Common myeloid progenitor, CD34-positive (primary cell): ENCODE measurements around the gene RAD51B.

Experiments used
- CTCF ChIA-PET: fragments of 350-600 bp; sonication (Branson Sonifier 250); formaldehyde crosslinking; loops from one replicate; lab custom pipeline; 2021; ENCODE audit warnings: antibody characterized with exemption; lab: Charles Lee
- POLR2A ChIA-PET: fragments of 350-600 bp; sonication (Branson Sonifier 250); formaldehyde crosslinking; loops from one replicate; lab custom pipeline; 2021; ENCODE audit warnings: antibody characterized with exemption; lab: Charles Lee
- DNase-seq, 3 donors: peaks; one replicate each; pipeline versions ENCODE4 v3.0.0 to v3.0.0-alpha.2; 2013
- H3K27ac ChIP-seq, 2 experiments: 1 replicate in 1 of 2; 2 replicates in 1 of 2; pipeline ENCODE4 v1.7.0; 2013; ENCODE audit warnings: inconsistent platforms in 2 of 2, low read length in 2 of 2, mild to moderate bottlenecking in 2 of 2, low read depth in 1 of 2, moderate library complexity in 1 of 2; ENCODE audit not compliant: severe bottlenecking in 2 of 2, insufficient read depth in 1 of 2, poor library complexity in 1 of 2
- H3K27me3 ChIP-seq, 5 experiments: replicated peaks in 2 of 5; 1 replicate in 3 of 5; 2 replicates in 2 of 5; pipeline versions ENCODE4 v1.6.1 to v1.7.0; 2013; ENCODE audit warnings: low read length in 4 of 5, mild to moderate bottlenecking in 2 of 5, moderate library complexity in 2 of 5, inconsistent platforms in 1 of 5; ENCODE audit not compliant: insufficient read depth in 5 of 5, control insufficient read depth in 4 of 5
- H3K36me3 ChIP-seq, 4 experiments: 1 replicate in 2 of 4; 2 replicates in 2 of 4; pipeline versions ENCODE4 v1.6.1 to v1.7.0; 2013; ENCODE audit warnings: low read length in 3 of 4, control low read depth in 1 of 4, mild to moderate bottlenecking in 1 of 4; ENCODE audit not compliant: control insufficient read depth in 4 of 4, insufficient read depth in 4 of 4
- H3K4me1 ChIP-seq, 4 experiments: 1 replicate in 3 of 4; 2 replicates in 1 of 4; pipeline versions ENCODE4 v1.6.1 to v1.7.1; 2013; ENCODE audit warnings: low read length in 3 of 4, mild to moderate bottlenecking in 3 of 4, control low read depth in 1 of 4, inconsistent platforms in 1 of 4, moderate library complexity in 1 of 4; ENCODE audit not compliant: control insufficient read depth in 4 of 4, insufficient read depth in 4 of 4; ENCODE audit errors: control extremely low read depth in 1 of 4
- H3K4me3 ChIP-seq, 7 experiments: 1 replicate in 4 of 7; 2 replicates in 3 of 7; pipeline versions ENCODE4 v1.5.1 to v1.7.0; 2013; ENCODE audit warnings: mild to moderate bottlenecking in 7 of 7, low read length in 6 of 7, moderate library complexity in 6 of 7, inconsistent platforms in 2 of 7, low read depth in 2 of 7, control low read depth in 1 of 7; ENCODE audit not compliant: insufficient read depth in 4 of 7, control insufficient read depth in 1 of 7; ENCODE audit errors: extremely low read depth in 1 of 7
- H3K9me3 ChIP-seq, 5 experiments: 1 replicate in 4 of 5; 2 replicates in 1 of 5; pipeline versions ENCODE4 v1.6.1 to v1.7.1; 2013; ENCODE audit warnings: low read length in 4 of 5, mild to moderate bottlenecking in 2 of 5, inconsistent platforms in 1 of 5, low read depth in 1 of 5, moderate library complexity in 1 of 5; ENCODE audit not compliant: control insufficient read depth in 4 of 5, insufficient read depth in 2 of 5; ENCODE audit errors: control extremely low read depth in 1 of 5
- WGBS: methylation state at CpG from one replicate; pipeline ENCODE4 v1.1.5; 2013; ENCODE audit not compliant: insufficient coverage; 5-methylcytosine and 5-hydroxymethylcytosine counted together

Gene RAD51B

DNA sequence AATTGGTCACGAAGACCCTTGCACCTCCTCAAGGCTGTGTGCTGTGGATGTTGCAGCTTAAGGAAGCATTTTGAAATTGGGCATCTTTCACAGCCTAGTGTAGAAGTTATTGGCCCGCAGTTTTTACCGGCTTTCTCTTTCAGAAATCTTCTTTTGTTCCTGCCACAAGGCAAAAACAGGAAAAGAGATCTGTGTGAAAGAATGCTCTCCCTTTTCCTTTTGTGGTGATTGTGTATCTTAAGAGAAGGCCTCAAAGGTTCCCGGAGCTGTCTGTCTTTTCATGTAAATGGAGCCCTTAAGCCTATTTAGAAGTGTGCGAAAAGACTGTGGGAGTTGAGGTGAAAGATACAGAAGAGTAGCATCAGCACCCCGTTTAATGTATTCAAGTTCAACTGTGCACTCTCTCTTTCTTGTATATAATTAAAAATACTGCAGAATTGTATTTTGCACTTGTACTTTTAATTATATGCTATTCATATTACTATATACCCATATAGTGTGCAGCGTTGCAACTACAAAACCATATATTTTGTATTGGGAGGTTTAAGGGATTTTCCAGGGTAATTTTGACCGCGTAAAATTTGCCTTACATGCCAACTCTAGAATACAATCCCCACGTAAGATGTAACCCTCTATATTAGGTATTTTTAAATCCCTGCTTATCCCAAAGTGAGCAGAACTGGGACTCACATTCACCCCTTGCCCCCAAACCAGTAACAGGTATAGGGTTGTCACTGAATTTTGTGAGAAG is 441.7 kb downstream of the RAD51B start:
- peak overlapping the region in 2 of 7 experiments; percentile 14 to 34 for H3K4me3 ChIP-seq
- H3K27me3 ChIP-seq: no peaks in the 10 kb centered on the region
- peaks cover 8 to 25% (median 16%) of the 10 kb centered on the region in 4 experiments for H3K4me1 ChIP-seq
- DNase-seq: no peak
- H3K36me3 ChIP-seq: no peaks in the 10 kb centered on the region
- H3K9me3 ChIP-seq: no peaks in the 10 kb centered on the region
- no CpG with 5 or more reads among the region's 10 CpGs for WGBS
- ChIA-PET CTCF (interaction anchor here (0.8 to 3.5 kb wide), 4 partner anchors 9 to 322 kb away, joined by 3 to 22 read pairs (median 5); no protein-coding TSS in a partner anchor), POLR2A (no interaction called here)
- peak overlapping the region in 1 of 2 experiments; percentile 1 for H3K27ac ChIP-seq

DNA sequence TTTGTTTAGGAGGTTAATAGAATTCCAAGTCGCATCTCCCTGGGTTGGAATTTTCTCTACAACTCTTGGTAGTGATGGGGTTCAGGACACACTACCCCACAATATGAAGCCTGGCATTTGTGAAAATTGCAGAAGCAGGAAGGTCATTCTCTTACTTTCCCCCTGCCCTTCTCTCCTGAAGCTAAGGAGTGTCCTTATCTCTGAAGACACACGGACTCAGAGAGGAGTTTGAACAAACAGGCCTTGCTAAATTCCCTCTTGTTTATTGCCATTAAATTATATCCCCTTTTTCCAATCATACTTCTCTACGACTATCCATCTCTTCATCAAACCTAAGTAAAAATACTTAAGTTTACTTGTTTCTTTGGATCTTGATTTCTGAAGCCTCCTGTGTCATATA is 443.0 kb downstream of the RAD51B start:
- POLR2A ChIA-PET: no interaction called here
- WGBS: 91% methylated on average over 1 of the region's 3 CpGs
- no peak for DNase-seq
- Histone ChIP-seq H3K4me3 (no peak overlapping the region), H3K4me1 (peaks cover 8 to 25% (median 18%) of the 10 kb centered on the region in 4 experiments), H3K27ac (no peak overlapping the region), H3K27me3 (no peaks in the 10 kb centered on the region), H3K9me3 (no peaks in the 10 kb centered on the region), H3K36me3 (no peaks in the 10 kb centered on the region)
- CTCF ChIA-PET: interaction anchor here (1.9 kb wide), 1 partner anchor 24 kb away, joined by 5 read pairs; no protein-coding TSS in a partner anchor

DNA sequence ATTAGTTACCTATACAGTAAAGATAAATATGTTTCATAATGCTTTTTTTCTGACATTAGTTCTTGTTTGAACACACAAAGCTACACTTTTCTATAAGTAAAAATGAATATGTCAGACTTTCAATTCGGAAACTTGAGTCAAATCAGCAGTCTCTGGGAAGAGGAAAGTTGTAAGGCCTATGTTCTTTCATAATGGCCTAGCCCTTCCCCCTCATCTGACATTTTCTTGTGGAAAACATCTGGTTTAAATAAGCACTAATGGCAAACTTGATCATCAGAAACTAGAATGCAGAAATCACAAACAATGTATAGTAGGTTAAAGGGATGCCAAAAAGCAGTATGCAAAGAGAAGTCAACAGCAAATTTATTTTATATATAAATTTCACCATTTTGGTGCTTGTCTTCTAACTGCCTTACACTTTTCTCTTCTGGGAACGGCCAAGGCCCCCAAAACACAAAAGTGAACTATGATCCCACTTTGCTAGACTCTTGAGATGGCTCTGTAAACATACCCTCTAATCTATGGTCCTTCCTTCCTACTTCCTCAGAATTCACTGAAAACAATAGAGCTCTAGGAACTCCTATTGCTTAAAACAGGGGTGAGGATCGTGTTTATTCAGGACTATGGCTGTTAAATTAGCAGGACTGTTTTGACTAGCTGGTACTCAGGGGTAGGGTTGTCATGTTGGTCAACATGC is 444.1 kb downstream of the RAD51B start:
- ChIA-PET POLR2A (interaction anchor here (0.6 kb wide), 1 partner anchor 322 kb away, joined by 3 read pairs; no protein-coding TSS in a partner anchor), CTCF (interaction anchor here (1.5 to 1.9 kb wide), 2 partner anchors 13 to 23 kb away, joined by 4 to 5 read pairs; no protein-coding TSS in a partner anchor)
- no peaks in the 10 kb centered on the region for H3K9me3 ChIP-seq
- no peak overlapping the region for H3K27ac ChIP-seq
- no peaks in the 10 kb centered on the region for H3K27me3 ChIP-seq
- H3K4me3 ChIP-seq: no peak overlapping the region
- 100% methylated on average over 1 of the region's 3 CpGs for WGBS
- H3K36me3 ChIP-seq: no peaks in the 10 kb centered on the region
- H3K4me1 ChIP-seq: peaks cover 16 to 36% (median 24%) of the 10 kb centered on the region in 4 experiments
- DNase-seq: no peak

GRCh38 chr14:68264260-68264569 is 444.6 kb downstream of the RAD51B start:
- DNase-seq: no peak
- Histone ChIP-seq H3K4me1 (peaks cover 16 to 41% (median 29%) of the 10 kb centered on the region in 4 experiments), H3K9me3 (no peaks in the 10 kb centered on the region), H3K27me3 (no peaks in the 10 kb centered on the region), H3K4me3 (no peak overlapping the region), H3K27ac (no peak overlapping the region), H3K36me3 (no peaks in the 10 kb centered on the region)
- POLR2A ChIA-PET: no interaction called here
- CTCF ChIA-PET: interaction anchor here (1.5 to 1.9 kb wide), 2 partner anchors 14 to 22 kb away, joined by 4 to 5 read pairs; no protein-coding TSS in a partner anchor
- WGBS: 100% methylated on average over 2 of the region's 2 CpGs

DNA sequence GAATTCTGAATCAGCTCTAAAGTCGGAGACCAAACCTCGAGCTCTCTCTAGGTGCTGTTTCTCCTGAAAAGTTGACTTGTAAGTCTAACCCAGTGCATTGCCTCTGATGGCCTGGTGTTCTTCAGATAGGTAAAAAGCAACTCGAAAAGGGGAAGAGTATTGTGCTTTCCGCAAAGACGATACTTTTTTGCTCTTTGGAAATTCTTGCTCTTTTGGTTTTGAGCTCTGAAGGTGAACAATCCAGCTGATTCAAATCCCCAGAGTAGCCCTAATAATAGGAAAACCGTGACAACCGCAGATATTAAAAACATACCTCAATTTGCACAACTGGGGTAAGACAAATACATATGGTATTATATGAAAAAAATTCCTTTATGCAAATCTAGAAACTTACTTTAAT is 447.4 kb downstream of the RAD51B start:
- 90% methylated on average over 3 of the region's 7 CpGs for WGBS
- Histone ChIP-seq H3K4me3 (no peak overlapping the region), H3K27me3 (no peaks in the 10 kb centered on the region), H3K36me3 (no peaks in the 10 kb centered on the region), H3K9me3 (no peaks in the 10 kb centered on the region), H3K4me1 (peaks cover 11 to 29% (median 21%) of the 10 kb centered on the region in 4 experiments), H3K27ac (no peak overlapping the region)
- CTCF ChIA-PET: interaction anchor here (1.0 to 1.6 kb wide), 2 partner anchors 8 to 19 kb away, joined by 3 to 6 read pairs; no protein-coding TSS in a partner anchor
- POLR2A ChIA-PET: interaction anchor here (0.6 kb wide), 1 partner anchor 16 kb away, joined by 5 read pairs; no protein-coding TSS in a partner anchor
- DNase-seq: no peak

DNA sequence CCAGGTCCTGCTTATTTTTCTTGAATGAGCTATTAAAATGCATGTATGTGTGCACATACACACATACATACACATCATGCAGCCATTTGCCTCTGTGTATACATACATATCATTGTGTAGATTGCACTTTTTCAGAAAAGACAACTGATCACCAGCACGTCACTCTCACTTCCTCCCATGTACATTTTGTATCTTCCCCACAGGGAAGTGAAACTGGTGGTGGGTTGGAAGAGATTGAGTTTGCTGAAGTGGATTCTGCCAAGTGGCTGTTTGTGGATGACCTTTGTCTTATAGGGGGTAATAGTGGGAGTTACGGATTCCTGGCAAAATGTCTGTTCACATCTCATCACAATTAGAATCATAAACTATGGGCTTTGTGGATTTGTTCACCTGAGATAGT is 448.6 kb downstream of the RAD51B start:
- peak in 1 of 3 donors; percentile 66 for DNase-seq
- Histone ChIP-seq H3K9me3 (no peaks in the 10 kb centered on the region), H3K4me1 (peaks cover 11 to 23% (median 19%) of the 10 kb centered on the region in 4 experiments), H3K27ac (no peak overlapping the region), H3K36me3 (no peaks in the 10 kb centered on the region), H3K4me3 (no peak overlapping the region), H3K27me3 (no peaks in the 10 kb centered on the region)
- ChIA-PET CTCF (interaction anchor here (0.6 kb wide), 1 partner anchor 21 kb away, joined by 3 read pairs; no protein-coding TSS in a partner anchor), POLR2A (interaction anchor here (0.6 kb wide), 1 partner anchor 54 kb away, joined by 3 read pairs; no protein-coding TSS in a partner anchor)
- no CpG with 5 or more reads among the region's 2 CpGs for WGBS
